HL-60 (cell line): ENCODE results near the gene NAPSA.

Experiments
- GABPA ChIP-seq: IDR thresholded peaks from 2 replicates; pipeline ENCODE4 v1.6.1; 2012; ENCODE audit warnings: low read depth
- POLR2AphosphoS5 ChIP-seq: IDR thresholded peaks from 2 replicates; pipeline ENCODE4 v1.6.1; 2012; ENCODE audit warnings: low read depth
- TF ChIP-seq, protein P1 (sequence below): IDR thresholded peaks from one replicate; pipeline ENCODE4 v1.5.1; 2011; ENCODE audit warnings: low read length, control low read depth, inconsistent platforms; ENCODE audit not compliant: insufficient read depth
- TF ChIP-seq, protein P2 (sequence below): IDR thresholded peaks from 2 replicates; pipeline ENCODE4 v1.6.1; 2012; ENCODE audit warnings: low read depth; ENCODE audit not compliant: insufficient replicate concordance

DNA sequence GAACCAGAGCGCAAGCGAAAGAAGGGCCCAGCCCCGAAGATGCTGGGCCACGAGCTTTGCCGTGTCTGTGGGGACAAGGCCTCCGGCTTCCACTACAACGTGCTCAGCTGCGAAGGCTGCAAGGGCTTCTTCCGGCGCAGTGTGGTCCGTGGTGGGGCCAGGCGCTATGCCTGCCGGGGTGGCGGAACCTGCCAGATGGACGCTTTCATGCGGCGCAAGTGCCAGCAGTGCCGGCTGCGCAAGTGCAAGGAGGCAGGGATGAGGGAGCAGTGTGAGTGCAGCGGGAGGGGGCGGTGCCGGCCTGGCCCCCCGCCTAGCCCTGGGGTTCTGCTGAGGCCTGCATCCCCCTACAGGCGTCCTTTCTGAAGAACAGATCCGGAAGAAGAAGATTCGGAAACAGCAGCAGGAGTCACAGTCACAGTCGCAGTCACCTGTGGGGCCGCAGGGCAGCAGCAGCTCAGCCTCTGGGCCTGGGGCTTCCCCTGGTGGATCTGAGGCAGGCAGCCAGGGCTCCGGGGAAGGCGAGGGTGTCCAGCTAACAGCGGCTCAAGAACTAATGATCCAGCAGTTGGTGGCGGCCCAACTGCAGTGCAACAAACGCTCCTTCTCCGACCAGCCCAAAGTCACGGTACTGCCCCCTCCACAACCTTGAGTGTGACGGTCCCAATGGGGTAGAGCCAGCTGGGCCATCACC is 12.9 kb upstream of the NAPSA start:
- TF ChIP-seq, protein P1, sequence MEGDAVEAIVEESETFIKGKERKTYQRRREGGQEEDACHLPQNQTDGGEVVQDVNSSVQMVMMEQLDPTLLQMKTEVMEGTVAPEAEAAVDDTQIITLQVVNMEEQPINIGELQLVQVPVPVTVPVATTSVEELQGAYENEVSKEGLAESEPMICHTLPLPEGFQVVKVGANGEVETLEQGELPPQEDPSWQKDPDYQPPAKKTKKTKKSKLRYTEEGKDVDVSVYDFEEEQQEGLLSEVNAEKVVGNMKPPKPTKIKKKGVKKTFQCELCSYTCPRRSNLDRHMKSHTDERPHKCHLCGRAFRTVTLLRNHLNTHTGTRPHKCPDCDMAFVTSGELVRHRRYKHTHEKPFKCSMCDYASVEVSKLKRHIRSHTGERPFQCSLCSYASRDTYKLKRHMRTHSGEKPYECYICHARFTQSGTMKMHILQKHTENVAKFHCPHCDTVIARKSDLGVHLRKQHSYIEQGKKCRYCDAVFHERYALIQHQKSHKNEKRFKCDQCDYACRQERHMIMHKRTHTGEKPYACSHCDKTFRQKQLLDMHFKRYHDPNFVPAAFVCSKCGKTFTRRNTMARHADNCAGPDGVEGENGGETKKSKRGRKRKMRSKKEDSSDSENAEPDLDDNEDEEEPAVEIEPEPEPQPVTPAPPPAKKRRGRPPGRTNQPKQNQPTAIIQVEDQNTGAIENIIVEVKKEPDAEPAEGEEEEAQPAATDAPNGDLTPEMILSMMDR, result no peak
- TF ChIP-seq POLR2AphosphoS5 (no peak), GABPA (no peak)
- TF ChIP-seq, protein P2, sequence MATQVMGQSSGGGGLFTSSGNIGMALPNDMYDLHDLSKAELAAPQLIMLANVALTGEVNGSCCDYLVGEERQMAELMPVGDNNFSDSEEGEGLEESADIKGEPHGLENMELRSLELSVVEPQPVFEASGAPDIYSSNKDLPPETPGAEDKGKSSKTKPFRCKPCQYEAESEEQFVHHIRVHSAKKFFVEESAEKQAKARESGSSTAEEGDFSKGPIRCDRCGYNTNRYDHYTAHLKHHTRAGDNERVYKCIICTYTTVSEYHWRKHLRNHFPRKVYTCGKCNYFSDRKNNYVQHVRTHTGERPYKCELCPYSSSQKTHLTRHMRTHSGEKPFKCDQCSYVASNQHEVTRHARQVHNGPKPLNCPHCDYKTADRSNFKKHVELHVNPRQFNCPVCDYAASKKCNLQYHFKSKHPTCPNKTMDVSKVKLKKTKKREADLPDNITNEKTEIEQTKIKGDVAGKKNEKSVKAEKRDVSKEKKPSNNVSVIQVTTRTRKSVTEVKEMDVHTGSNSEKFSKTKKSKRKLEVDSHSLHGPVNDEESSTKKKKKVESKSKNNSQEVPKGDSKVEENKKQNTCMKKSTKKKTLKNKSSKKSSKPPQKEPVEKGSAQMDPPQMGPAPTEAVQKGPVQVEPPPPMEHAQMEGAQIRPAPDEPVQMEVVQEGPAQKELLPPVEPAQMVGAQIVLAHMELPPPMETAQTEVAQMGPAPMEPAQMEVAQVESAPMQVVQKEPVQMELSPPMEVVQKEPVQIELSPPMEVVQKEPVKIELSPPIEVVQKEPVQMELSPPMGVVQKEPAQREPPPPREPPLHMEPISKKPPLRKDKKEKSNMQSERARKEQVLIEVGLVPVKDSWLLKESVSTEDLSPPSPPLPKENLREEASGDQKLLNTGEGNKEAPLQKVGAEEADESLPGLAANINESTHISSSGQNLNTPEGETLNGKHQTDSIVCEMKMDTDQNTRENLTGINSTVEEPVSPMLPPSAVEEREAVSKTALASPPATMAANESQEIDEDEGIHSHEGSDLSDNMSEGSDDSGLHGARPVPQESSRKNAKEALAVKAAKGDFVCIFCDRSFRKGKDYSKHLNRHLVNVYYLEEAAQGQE, result no peak
